Measurements from ENCODE around the gene FRMD4A. TPM values are rescaled to one million over a fixed set of nuclear protein-coding genes. Genes with fewer than 3 reads are reported as not detected.

Gene FRMD4A
- total and polyA plus RNA-seq, 2 of the 4 experiments (the other 2 are of a cell fraction) = 30.3 to 68.8 TPM

- no peaks in the 10 kb centered on the region for H3K27me3 ChIP-seq (ENCODE audit: control insufficient read depth, insufficient read depth, low read length)
- H4K91ac ChIP-seq (ENCODE audit: insufficient read depth, low read depth, low read length) = no peak overlapping the region
- no TSS peak for BruUV-seq (replicated peaks)
- no peak overlapping the region for H3K4me2 ChIP-seq (ENCODE audit: low read depth, low read length)
- no peak overlapping the region for H4K8ac ChIP-seq (ENCODE audit: low read depth in 2 of 2, low read length in 2 of 2)
- in situ Hi-C loops (cut with MboI; ENCODE audit: low sequenced_read_pairs) (no loop called here), dilution Hi-C loops (cut with HindIII; ENCODE audit: low sequenced_read_pairs, unreplicated experiment) (no loop called here), intact Hi-C loops (cut with micrococcal nuclease) (no loop called here)
- H3K23ac ChIP-seq (ENCODE audit: low read depth, low read length) = no peak overlapping the region
- CTCF ChIA-PET = no interaction called here
- no peak overlapping the region for H2BK5ac ChIP-seq (ENCODE audit: low read depth, low read length, poor library complexity, severe bottlenecking)
- H3K79me1 ChIP-seq (ENCODE audit: low read depth in 1 of 2, low read length in 2 of 2) = no peaks in the 10 kb centered on the region
- H4K5ac ChIP-seq (ENCODE audit: low read depth, low read length) = no peak overlapping the region
- DNase-seq (no peak), ATAC-seq (ENCODE audit: low read depth) (no peak)
- H2BK20ac ChIP-seq (ENCODE audit: low read depth, low read length) = no peak overlapping the region
- H3K56ac ChIP-seq (ENCODE audit: extremely low read depth, insufficient read depth, low read length) = no peak overlapping the region
- H3K9ac ChIP-seq (ENCODE audit: low read depth, low read length) = no peak overlapping the region
- no peak overlapping the region for H3K14ac ChIP-seq (replicated peaks; ENCODE audit: low read depth, low read length)
- no peak overlapping the region for H2AK9ac ChIP-seq (replicated peaks; ENCODE audit: low read depth, low read length, poor library complexity)
- H3K36me3 ChIP-seq (ENCODE audit: control insufficient read depth, insufficient read depth, low read length) = no peaks in the 10 kb centered on the region
- 0 out of 3 replicates have a peak overlapping the region, but pooled peaks have one; percentile 17 for H2BK15ac ChIP-seq (ENCODE audit: low read depth, low read length)
- no peaks in the 10 kb centered on the region for H3K9me3 ChIP-seq (ENCODE audit: control insufficient read depth, insufficient read depth, low read length)
- H2BK120ac ChIP-seq (ENCODE audit: low read depth, low read length) = no peak overlapping the region
- H3K4ac ChIP-seq (ENCODE audit: low read depth, low read length) = no peak overlapping the region
- peaks cover 3% of the 10 kb centered on the region; the same call in 1 of the 2 replicates for H3K9me1 ChIP-seq (ENCODE audit: insufficient read depth, low read length)
- H3K4me1 ChIP-seq (ENCODE audit: control insufficient read depth, insufficient read depth, low read length) = peaks cover 6% of the 10 kb centered on the region
- TF ChIP-seq CEBPB (IDR thresholded peaks at IDR 0.05; ENCODE audit: low read depth, low read length) (no peak), RFX5 (IDR thresholded peaks at IDR 0.05; ENCODE audit: low read depth, low read length) (no peak), CTCF (conservative IDR thresholded peaks at IDR 0.05; ENCODE audit: low read depth, low read length) (no peak), MXI1 (IDR thresholded peaks at IDR 0.05; ENCODE audit: borderline replicate concordance, low read depth, low read length) (no peak), MAZ (IDR thresholded peaks at IDR 0.05; ENCODE audit: borderline replicate concordance, low read depth, low read length) (no peak)
- no peak overlapping the region for H3K4me3 ChIP-seq (ENCODE audit: insufficient read depth, low read depth, low read length)
- H2AK5ac ChIP-seq (ENCODE audit: low read depth, low read length) = no peak overlapping the region
- POLR2A ChIA-PET (ENCODE audit: unreplicated experiment) = no interaction called here
- no peak overlapping the region for H3K27ac ChIP-seq (ENCODE audit: insufficient read depth, low read length)
- 83% methylated on average over 2 of the region's 7 CpGs; no CpG with 5 or more reads in 1 of the 2 experiments for WGBS, 2 experiments (ENCODE audit: extremely low coverage in 2 of 2, insufficient read length in 1 of 2)
- H4K20me1 ChIP-seq (ENCODE audit: insufficient read depth, low read length) = no peaks in the 10 kb centered on the region
- H3K18ac ChIP-seq (ENCODE audit: low read depth, low read length) = no peak overlapping the region
- H2AFZ ChIP-seq (replicated peaks; ENCODE audit: low read length, poor library complexity) = peak overlapping the region; percentile 33
Measured at GRCh38 chr10:14036233-14036632, 294.5 kb downstream of the FRMD4A start.

Measured in IMR-90 (cell line).